DOHH2 (cell line): ENCODE results near the gene BTG1.

ENCODE experiments used
- CTCF ChIP-seq: fragments of 200-600 bp; sonication (generic); IDR thresholded peaks from one replicate; pipeline ENCODE4 v1.5.1; 2014; ENCODE audit warnings: antibody characterized with exemption, mild to moderate bottlenecking, low read depth, low read length; ENCODE audit not compliant: poor library complexity, severe bottlenecking
- EZH2phosphoT487 ChIP-seq: fragments of 200-600 bp; sonication (generic); IDR thresholded peaks from 2 replicates; pipeline ENCODE4 v1.6.1; 2017; ENCODE audit warnings: borderline replicate concordance, mild to moderate bottlenecking, antibody characterized with exemption, low read length, moderate library complexity, mixed read lengths

- TF ChIP-seq EZH2phosphoT487 = no peak
- TF ChIP-seq CTCF = no peak
These were observed 32.7 kb upstream of the BTG1 start for GRCh38 chr12:92178340-92178739.
